GM21529 (cell line): ENCODE measurements around the gene IQSEC3.

ENCODE experiments used
- ATAC-seq: cut with Tn5 transposase; IDR thresholded peaks from one replicate; pipeline ENCODE4 v1.9.1; 2021; ENCODE audit not compliant: unreplicated experiment

The IQSEC3 gene

DNA sequence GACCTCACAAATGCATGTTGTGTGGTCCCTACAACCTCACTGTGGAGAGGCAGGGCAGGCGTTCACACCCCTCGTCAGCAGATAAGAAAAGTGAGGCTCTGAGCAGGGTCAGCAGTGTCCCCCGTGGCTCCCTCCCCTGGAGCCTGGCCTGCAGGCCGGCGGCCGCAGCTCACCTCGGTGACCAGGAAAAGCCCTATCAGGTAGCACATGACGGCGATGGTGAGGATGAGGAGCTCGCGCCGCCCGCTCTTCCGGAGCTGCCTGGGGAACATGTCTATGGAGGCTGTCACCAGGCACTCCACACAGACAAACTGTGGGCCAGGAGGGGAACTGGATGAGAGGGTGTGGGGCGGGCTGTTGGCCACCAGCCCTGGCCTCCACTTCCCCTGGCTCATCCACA lies 129.4 kb downstream of the IQSEC3 start:
- ATAC-seq: no peak

DNA sequence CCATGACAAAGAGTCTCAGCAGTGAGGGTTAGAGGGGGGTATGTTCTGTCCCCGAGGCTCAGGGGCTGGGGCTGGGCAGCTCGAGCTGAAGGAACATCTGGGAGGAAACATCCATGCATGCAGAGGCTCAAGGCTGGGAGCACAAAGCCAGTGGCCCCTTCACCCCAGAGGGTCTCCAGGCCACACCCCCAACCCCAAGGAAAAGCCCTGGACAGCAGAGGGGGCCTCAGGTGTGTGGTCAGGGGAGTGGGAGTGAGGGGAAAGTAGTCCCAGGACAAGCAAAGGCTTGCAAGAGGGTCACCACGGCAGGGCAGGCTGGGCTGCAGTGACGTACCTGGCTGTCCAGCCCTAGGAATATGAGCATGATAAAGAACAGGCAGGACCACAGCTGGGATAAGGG lies 129.9 kb downstream of the IQSEC3 start:
- no peak for ATAC-seq

DNA sequence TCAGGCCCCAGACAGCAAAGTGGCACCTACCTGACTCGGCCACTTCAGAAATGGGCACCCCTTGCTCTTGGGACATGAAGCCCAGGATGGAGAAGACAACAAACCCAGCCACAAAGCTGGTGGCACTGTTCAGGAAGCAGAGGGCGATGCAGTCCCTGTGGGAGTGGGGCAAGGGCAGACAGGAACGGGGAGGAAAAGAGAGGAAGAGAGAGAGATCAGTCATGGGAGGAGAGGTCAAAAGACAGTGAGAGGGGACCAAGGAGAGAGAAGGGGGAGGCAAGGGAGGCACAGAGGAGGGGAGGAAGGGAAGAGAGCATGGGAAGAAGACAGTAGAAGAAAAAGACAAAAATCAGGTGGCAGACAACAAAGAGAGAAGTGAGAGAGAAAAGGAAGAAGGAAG lies 130.8 kb downstream of the IQSEC3 start:
- no peak for ATAC-seq

DNA sequence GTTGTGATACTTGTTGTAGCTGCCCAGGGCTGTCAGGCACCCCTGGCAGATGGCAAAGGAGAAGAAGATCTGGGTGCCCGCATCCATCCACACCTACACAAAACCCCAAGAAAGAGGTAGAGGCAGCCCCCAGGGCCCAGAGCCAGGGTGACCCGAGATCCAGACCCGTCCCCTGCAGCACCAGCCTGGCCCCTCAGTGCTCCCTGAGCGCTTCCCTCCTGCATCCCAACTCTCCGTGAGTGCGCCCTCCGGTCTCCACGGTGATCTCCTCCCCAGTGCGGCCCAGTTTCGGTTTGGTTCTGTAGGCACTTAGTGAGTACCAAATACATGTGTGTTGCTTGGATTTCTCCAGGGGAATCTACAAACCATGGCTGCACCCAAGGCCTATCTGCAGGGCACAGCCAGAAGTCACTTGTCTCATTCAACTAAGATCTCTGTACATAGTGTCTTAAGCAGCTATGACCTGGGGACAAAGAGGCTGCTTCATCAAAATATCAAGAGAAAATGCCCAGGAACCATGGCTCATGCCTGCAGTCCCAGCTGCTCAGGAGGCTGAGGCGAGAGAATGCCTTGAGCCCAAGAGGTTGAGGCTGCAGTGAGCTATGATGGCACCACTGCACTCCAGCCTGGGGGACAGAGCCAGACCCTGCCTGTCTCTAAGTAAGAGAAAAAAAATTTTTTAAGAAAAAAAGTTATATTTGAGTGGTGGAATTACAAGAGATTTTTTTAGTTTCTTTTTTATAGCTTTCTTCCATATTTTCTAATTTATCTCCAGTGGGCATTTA lies 131.5 kb downstream of the IQSEC3 start:
- no peak for ATAC-seq

DNA sequence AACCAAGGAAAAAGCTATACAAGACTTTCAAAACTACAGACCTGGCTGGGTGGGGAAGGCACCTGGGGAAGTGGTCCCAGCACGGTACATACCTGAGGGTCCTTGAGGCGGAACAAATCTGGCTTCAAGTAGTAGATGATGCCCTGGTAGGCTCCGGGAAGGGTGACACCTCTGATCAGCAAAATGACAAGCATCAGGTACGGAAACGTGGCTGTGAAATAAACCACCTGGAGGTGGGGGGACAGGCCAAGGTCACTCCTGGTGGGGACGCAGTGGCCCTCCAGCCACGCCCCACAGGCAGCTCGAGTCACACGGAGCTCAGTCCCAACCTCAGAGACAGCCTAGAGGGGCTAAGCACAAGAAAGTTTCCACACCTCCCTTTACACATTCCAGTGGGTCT lies 132.1 kb downstream of the IQSEC3 start:
- ATAC-seq: no peak

GRCh38 chr12:201361-201760 lies 134.8 kb downstream of the IQSEC3 start:
- ATAC-seq: no peak

- ATAC-seq: no peak
Observed at GRCh38 chr12:202081-202731, 135.6 kb downstream of the IQSEC3 start.

DNA sequence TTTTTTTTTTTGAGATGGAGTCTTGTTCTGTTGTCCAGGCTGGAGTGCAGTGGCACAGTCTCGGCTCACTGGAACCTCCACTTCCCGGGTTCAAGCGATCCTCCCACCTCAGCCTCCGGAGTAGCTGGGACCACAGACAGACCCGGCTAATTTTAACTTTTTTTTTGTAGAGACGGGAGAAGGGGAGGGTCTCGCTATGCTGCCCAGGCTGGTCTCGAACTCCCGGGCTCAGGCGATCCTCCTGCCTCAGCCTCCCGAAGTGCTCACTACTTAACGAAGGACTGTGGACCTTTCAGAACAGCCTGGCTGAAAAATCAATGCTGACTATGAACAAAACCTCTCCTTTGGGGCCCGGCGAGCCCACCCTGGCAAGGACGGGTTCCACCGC lies 136.5 kb downstream of the IQSEC3 start:
- no peak for ATAC-seq

- ATAC-seq: no peak
Observed at GRCh38 chr12:203462-204260, 137.1 kb downstream of the IQSEC3 start.

DNA sequence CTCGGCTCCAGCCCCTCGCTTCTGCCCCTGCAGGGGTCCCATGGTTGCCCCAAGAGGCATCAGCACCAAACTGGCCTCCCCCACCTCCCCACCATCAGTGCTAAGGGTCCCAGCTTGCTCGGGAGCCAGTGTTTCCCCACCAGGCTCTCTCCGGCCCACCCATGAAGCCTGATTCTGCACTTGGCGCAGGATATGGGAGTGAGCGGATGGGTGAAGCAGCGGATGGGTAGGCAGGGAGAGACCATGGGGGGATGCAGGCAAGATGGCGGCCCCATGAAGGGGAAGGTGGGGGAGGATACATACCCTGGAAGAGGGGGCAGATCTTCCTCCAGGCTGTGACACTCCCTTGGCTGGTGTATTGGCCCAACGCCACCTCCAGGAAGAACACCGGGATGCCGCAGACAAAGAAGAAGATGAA lies 137.7 kb downstream of the IQSEC3 start:
- no peak for ATAC-seq

GRCh38 chr12:205026-205425 lies 138.5 kb downstream of the IQSEC3 start:
- ATAC-seq: no peak

DNA sequence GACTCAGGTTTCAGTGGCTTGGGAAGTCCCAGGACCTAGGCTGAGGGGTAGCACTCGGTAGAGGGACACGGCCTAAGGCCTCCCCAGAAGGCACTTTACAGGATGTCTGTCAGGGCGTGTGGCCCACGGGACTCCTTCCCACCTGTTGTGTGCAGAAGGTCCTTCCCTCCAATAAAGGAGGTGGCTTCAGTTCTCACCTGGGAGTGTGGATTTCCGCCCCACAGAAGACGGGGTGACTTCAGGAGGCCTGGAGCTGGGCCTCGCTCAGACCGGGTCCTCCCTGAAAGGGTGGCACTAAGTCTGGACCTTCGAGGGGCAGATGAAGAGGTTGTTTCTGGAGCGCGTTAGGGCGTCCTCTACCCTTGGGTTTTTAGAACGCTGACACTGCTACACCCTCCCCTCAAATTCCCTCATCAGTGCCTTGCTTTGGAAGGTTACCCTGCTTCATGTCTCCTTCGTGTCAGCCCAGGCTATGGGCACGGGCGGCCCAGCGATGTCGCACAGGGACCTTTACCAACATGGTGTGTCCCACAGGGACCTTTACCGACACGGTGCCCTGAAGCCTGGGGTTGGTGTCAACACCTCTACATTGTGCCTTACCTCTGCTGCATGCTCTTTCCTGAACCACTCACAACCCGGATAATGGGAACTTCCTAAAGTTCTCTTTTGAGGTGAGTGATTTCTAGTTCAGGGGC lies 140.3 kb downstream of the IQSEC3 start:
- no peak for ATAC-seq

DNA sequence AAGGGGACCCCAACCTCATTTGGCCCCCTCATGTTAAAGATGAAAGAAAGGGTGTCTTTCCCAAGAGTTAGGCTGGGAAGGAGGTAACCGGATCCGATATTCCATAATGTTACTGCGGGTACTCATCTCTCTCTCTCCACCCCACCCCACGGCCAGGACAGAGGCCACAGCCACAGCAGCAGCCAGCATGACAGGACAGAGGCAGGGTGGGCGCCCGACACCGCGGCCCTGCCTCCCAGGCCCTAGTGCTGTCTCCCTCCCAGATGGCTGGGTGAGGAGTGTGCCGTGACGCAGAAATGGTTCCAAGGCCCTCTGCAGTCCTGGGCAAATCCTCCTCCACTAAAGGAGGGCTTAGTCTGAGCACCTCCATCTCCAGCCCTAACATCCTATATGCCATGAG lies 141.2 kb downstream of the IQSEC3 start:
- ATAC-seq: no peak

DNA sequence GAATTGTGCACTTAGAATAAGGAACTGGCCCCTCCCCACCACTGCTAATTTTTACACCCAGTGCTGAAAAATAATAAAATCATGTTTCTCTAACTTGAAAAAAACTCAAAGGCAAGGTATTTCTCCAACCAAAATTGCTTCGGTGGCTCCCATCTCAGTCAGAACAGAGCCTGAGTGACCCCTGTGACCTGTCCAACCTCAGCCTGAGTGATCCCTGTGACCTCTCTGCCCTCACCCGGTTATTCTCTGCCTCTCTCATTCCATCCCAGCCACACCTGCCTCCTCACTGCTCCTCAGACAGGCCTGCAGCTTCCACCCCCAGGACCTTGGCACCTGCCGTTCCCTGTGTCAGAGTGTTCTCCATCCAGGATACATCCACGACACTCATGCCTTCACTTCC lies 142.2 kb downstream of the IQSEC3 start:
- no peak for ATAC-seq

GRCh38 chr12:209246-209645 lies 142.7 kb downstream of the IQSEC3 start:
- no peak for ATAC-seq

- ATAC-seq: no peak
Observed at GRCh38 chr12:209851-210250, 143.3 kb downstream of the IQSEC3 start.

- no peak for ATAC-seq
Observed at GRCh38 chr12:210277-211141, 143.9 kb downstream of the IQSEC3 start.

- no peak for ATAC-seq
Observed at GRCh38 chr12:211142-211465, 144.5 kb downstream of the IQSEC3 start.

GRCh38 chr12:211639-212414 lies 145.3 kb downstream of the IQSEC3 start:
- no peak for ATAC-seq

DNA sequence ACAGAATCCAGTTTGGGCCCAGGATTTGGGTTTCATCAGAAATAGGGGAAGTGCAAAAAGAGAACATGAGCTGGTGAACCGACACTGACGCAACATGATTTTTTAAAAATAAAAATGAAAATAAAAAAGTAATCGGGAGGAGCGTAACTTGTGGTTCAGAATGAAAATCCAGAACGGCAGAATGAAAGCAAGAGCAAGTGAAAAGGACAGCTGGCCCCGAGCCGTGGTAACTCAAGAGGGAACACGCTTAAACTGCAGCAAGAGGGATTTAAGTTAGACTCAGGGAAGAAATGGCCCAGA lies 145.8 kb downstream of the IQSEC3 start:
- ATAC-seq: no peak
